RPMI7951 (cell line): ENCODE measurements around the gene TENM4. TPM values are rescaled to one million over a fixed set of nuclear protein-coding genes. Genes with fewer than 3 reads are reported as not detected.

Experiments used
- DNase-seq: peaks from one replicate; pipeline ENCODE4 v3.0.0-alpha.2; 2012; ENCODE audit warnings: low read depth
- total RNA-seq: library from RNA; depleted of rRNA; stranded (reverse); fragments of >200 nt; shearing (Covaris generic); gene quantifications from 2 replicates; pipeline ENCODE4 v1.2.3, GENCODE V29; 2014

TENM4 gene
- total RNA-seq, 1 experiment from 2014 or later, result 25.1 TPM

DNA sequence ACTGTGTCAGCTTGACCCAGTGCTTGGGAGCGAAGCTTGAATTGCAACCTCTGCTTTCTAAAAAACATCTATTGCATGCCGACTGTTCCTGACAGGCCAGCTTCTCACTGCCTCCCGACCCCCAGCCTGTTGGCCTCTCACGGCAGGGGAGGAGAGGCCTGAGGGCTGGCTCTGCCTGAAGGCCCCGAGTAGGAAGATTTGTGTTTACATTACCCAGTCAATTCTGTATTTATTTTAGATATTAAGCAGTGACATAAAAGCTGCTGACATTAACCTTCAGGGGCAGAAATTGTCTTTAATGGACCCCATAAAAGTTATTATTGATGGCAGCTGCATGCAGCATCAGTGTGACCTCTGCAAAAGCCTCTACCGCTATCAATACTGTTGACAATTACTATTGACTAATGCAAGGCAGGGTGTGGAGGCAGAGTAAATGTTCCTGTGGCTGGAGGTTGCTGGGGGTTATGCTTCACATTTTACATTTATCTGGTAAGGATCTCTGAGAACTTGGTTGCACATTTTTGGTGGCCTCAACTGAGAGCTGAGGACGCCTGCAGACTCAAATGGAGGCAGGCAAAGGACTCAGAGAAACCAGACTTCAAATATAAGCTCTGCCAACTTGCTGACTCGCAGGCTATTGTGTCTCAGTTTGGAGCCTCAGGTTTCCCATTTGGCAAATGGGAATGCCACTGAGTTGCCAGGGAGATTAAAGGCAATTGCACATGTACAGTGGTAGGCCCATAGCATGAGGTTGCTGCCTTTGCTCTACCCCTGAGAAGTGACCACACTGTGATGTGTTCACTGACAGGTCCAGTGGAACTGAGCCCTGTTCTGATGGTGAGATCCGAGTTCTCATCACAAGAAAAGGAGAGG, 380.5 kb downstream of the TENM4 start:
- peak; percentile 74 for DNase-seq

- DNase-seq, result peak; percentile 32
Measured at GRCh38 chr11:79059141-79059540, 381.7 kb downstream of the TENM4 start.

DNA sequence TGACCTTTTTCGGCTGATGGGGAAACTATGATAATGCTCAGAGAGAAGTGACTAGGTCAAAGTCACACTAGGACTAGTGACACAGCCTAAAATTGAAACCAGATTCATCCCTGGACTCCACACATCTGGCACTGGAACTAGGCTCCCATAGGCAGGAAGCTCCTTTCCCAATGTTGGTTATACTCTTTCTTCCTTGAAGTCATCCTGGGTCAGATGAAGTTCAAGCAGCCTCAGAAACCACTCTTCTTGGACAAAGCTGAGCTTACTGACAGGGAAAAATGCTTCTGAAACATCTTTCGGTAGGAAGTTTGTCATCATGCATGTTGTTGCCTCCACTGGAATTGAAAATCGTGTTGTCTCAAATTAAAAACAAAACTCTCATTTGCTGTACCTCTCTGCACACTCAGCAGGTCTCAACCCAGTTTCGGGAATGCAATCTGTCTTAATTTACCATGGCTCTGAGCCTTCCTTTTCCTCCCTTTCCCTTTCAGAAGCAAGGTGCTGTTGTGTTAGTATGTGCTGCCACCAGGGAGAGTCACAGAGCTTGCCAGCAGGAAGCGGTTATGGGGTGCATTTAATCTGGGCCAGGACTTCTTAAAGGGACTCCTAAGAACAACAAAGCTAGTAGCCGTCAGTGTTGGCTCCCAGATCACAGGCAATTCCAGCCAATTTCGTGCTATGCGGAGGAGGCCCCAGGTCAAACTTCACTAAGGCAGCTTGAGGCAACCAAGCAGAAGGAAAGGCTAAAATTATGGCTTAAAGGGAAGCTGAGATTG, 384.8 kb downstream of the TENM4 start:
- DNase-seq, result peak; percentile 98

GRCh38 chr11:79054636-79055035, 386.2 kb downstream of the TENM4 start:
- DNase-seq, result peak; percentile 87

- peak; percentile 49 for DNase-seq
Measured at GRCh38 chr11:79052544-79052943, 388.3 kb downstream of the TENM4 start.

- peak; percentile 35 for DNase-seq
Measured at GRCh38 chr11:79050786-79051185, 390.0 kb downstream of the TENM4 start.

DNA sequence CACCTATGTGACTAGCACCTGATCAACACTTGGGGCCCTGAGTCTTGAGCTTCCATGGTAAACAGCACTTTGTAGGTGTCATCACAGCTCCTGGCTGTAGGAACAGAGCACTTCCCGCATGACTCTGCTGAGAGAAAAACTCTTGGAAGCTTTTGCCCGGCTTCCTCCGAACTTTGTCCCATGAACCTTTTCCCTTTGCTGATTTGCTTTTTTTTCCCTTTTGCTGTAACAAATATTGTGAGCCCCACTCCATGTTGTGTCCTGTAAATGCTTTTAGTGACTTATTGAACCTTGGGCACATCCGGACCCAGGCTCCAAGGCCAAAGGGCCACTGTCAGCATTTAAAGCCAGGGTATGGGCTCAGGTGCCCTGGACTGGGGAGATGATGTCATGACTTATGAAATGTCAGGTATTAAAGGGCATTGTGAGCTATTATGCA, 391.1 kb downstream of the TENM4 start:
- no peak for DNase-seq

DNA sequence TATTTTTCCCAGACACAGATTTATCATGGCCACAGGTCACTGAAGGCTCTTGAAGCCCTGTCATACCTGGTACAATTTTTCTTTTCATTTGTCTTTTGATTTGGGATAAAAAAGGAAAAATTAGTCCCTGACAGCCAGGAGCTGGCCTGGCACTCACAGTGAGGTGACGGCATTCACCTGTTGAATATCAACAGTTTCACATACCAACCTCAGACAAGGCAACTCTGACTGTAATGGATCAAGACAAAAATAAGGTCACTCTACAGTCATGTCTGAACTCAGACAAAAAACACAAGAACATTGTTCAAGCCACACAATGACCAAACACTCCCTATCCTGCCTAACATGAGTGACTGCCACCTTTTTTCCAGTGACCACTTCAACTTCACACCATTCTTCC, 392.9 kb downstream of the TENM4 start:
- no peak for DNase-seq

DNA sequence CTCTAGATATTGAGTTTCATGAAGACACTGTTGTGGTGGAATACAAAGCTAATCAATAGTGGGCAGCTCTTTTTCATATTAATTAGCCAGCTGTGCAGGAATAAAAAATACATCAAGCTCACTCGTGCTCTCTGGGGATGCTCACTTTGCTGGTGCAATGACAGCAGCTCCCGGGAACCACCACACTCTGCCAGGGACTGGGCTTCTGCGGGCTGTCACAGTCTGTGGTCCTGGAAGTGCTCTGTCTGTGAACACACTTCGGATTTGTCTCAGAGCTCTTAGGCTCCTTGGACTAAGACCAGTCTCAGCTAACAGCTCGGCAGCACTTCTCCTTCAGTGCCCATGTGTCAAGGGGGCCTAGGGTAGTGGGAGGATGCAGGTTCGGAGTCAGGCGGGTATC, 393.5 kb downstream of the TENM4 start:
- DNase-seq, result no peak

DNA sequence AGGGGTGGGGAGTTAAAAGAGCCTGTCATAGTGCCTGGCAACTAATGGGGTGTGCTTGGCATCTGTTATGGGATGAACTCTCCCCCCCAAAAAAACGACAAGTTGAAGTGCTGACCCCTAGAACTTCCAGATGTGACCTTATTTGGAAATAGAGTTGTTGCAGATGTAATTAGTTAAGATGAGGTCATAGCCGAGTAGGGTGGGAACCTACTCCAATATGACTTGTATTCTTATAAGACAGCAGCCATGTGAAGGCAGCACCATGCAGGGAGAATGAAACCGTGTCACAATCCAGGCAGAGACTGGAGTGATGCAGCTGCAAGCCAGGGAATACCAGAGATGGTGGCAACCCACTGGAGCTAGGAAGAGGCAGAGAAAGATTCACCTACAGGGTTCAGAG, 394.5 kb downstream of the TENM4 start:
- peak; percentile 73 for DNase-seq

- peak; percentile 94 for DNase-seq
Measured at GRCh38 chr11:79045800-79046304, 395.0 kb downstream of the TENM4 start.

DNA sequence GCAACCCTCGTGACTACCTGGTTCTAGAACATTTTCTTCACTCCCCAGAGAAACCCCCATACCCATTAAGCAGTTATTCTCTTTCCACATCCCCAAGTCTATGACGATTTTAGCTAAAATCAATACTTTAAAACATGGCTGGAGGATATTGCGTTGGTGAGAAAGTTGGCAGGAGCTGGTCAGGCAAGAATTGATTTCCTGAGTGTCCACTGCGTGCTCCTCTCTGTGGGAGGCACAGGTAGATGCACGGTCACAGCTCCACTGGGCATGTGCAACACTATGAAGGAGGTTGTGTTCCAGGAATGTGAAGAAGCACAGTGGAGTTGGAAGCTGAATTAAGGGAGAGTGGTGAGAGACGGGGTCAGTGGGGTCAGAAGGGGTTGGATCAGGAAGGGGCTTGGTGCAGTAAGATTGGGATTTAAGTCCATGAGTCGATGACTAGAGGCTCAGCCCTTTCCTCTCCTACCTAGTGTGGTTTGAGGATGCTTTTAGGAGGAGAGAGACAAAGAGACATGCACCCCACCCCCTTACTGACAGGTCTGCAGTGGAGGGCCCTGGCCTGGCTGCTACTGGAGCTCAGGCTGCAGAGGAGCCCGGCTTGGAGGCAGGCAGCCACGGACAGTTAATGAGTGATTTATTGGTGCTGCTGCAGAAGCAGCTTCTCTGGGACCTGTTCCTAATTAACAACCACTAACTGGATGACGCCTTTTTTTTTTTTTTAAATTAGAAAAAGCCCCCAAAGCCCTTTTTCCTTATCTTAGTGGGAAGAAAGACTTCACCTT, 395.6 kb downstream of the TENM4 start:
- no peak for DNase-seq

- DNase-seq, result no peak
Measured at GRCh38 chr11:79044201-79044600, 396.6 kb downstream of the TENM4 start.

DNA sequence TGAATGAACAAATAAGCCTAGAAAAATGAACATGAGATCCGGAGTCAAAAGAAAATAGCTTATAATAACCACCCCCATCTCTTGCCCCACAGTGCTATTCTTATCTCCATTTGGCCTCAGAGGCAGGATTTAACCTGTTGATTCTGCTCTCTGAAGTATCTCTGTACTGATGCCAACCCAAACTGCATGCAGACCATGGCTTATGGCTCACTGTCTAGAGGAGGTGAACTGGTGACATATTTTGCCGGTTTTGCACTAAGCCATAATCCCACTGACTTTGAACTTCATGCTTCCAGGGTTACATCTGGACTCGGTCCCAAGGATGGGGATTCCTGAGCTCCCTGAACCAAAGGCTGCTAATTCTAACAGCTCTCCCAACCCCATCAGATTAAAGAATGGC, 397.1 kb downstream of the TENM4 start:
- DNase-seq, result peak; percentile 47

DNA sequence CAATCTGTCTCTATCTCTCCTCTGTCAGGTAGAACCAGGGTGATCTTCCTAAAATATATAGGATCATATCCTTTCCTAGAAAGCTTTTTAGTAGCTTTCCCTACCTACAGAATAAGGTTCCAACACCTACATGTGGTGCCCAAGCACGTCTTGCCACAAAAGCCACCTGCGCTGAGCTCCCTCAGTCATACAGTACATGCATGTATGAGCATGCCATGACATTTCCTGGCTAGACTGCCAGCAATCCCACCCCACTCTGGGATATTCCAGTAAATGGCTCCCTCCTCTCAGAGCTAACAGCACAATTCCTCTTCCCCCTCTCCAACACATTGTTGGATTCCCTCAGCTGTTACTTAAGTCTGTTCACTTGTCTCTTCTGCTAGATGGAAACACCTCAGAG, 398.0 kb downstream of the TENM4 start:
- DNase-seq, result no peak

GRCh38 chr11:79040348-79040747, 400.5 kb downstream of the TENM4 start:
- DNase-seq, result peak; percentile 87

GRCh38 chr11:79039122-79039521, 401.7 kb downstream of the TENM4 start:
- DNase-seq, result peak; percentile 93

DNA sequence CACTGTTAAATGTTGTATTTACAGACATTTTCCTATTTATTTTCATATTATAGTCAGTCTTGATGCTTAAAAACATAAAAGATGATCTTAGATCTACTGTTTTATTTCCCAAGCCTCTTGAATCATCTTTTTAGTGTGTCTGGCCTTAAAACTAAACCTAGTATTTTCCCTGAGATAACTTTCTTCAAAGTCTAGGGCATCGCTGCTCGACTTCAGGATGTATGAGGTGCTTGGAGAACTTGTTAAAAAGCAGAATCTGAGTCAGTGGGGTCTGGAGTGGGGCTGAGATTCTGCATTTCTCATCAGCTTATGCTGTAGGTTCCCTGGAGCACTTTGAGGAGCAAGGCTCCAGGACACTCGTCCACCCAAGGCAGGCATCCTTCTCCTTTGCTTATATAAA, 404.9 kb downstream of the TENM4 start:
- DNase-seq, result no peak

DNA sequence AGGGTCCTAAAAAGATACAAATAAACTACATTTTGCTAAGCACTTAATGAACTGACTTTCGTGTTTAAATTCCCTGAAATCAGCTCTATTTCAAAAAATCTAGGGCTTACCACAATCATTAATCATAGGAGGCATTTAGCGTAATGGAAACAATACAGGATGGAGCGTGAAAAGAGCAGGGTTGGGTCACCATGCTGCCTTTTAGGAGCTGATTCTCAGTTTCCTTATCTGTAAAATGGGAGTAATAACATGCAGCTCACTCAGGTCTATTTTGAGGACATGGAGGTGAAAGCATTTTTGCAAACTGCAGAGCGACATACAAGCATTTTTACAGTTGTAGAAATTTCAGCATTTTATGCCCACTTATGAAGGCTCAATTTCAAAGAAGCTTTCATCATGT, 407.0 kb downstream of the TENM4 start:
- DNase-seq, result no peak

GRCh38 chr11:79030448-79030847, 410.4 kb downstream of the TENM4 start:
- DNase-seq, result no peak

- no peak for DNase-seq
Measured at GRCh38 chr11:79028225-79028624, 412.6 kb downstream of the TENM4 start.
